Natural killer cell (primary cell): ENCODE results near the gene KIF19. TPM values are rescaled to one million over a fixed set of nuclear protein-coding genes. Genes with fewer than 3 reads are reported as not detected.

Source experiments
- ATAC-seq, 3 donors: fragments of 150-1000 bp in 2 of 3; fragments of 200-7000 bp in 1 of 3; cut with Tn5 transposase; 1 replicate in 1 of 3; 2 replicates in 2 of 3; pipeline ENCODE4 v1.10.0; 2021; ENCODE audit warnings: mild to moderate bottlenecking in 2 of 3, moderate library complexity in 2 of 3
- DNase-seq, 2 donors: peaks; one replicate each; pipeline versions ENCODE4 v3.0.0 to v3.0.0-alpha.2; 2013 to 2021; ENCODE audit warnings: mixed read lengths in 1 of 2
- H3K27ac ChIP-seq: one replicate; pipeline ENCODE4 v1.5.1; 2013; ENCODE audit warnings: mild to moderate bottlenecking, low read length
- H3K27me3 ChIP-seq: one replicate; pipeline ENCODE4 v1.6.1; 2013; ENCODE audit warnings: low read length; ENCODE audit not compliant: control insufficient read depth, insufficient read depth
- H3K36me3 ChIP-seq: one replicate; pipeline ENCODE4 v1.6.1; 2013; ENCODE audit warnings: low read length; ENCODE audit not compliant: control insufficient read depth, insufficient read depth
- H3K4me1 ChIP-seq: one replicate; pipeline ENCODE4 v1.6.1; 2013; ENCODE audit warnings: low read length; ENCODE audit not compliant: control insufficient read depth, insufficient read depth
- H3K4me3 ChIP-seq: one replicate; pipeline ENCODE4 v1.5.1; 2013; ENCODE audit warnings: low read length
- H3K9me3 ChIP-seq: one replicate; pipeline ENCODE4 v1.6.1; 2013; ENCODE audit warnings: low read length; ENCODE audit not compliant: control insufficient read depth, insufficient read depth
- H3K27ac Mint-ChIP-seq, 2 donors: one replicate each; pipeline ENCODE4 v1.8.0; 2022; ENCODE audit warnings: mild to moderate bottlenecking in 2 of 2, mixed read lengths in 2 of 2, moderate library complexity in 1 of 2
- H3K27me3 Mint-ChIP-seq, 2 donors: one replicate each; pipeline ENCODE4 v1.8.0; 2022; ENCODE audit warnings: low read depth in 2 of 2, mixed read lengths in 2 of 2
- H3K36me3 Mint-ChIP-seq: one replicate; pipeline ENCODE4 v1.8.0; 2022; ENCODE audit warnings: mixed read lengths
- H3K4me1 Mint-ChIP-seq, 2 donors: one replicate each; pipeline ENCODE4 v1.8.0; 2022; ENCODE audit warnings: mixed read lengths in 2 of 2
- H3K4me3 Mint-ChIP-seq: one replicate; pipeline ENCODE4 v1.8.0; 2022; ENCODE audit warnings: mild to moderate bottlenecking, moderate library complexity, mixed read lengths
- H3K9me3 Mint-ChIP-seq, 2 donors: one replicate each; pipeline ENCODE4 v1.8.0; 2022; ENCODE audit warnings: mixed read lengths in 2 of 2
- WGBS: methylation state at CpG from one replicate; pipeline ENCODE4 v1.1.7; 2013; ENCODE audit warnings: missing lambda C conversion rate; ENCODE audit not compliant: insufficient coverage; 5-methylcytosine and 5-hydroxymethylcytosine counted together
- intact Hi-C: fragments of 100-400 bp; cut with micrococcal nuclease; formaldehyde crosslinking; loops from one replicate; pipeline ENCODE4 v1.14.2; 2022
- total RNA-seq, 4 donors: library from RNA; stranded (reverse); fragments of 120-200 nt in 1 of 4; gene quantifications; one replicate each; pipeline versions ENCODE4 v1.2.3 to v1.2.4, GENCODE V29; 2013 to 2022
- TF ChIP-seq, protein P1 (sequence below): fragments of 200-600 bp; IDR thresholded peaks from one replicate; pipeline ENCODE4 v1.8.0; 2022; ENCODE audit warnings: antibody characterized with exemption

The KIF19 gene
- total RNA-seq, 3 donors from 2014 or later (not counting 1 experiment from before 2014, with no cell fraction given) = 1.7 to 7.1 (median 6.1) TPM

DNA sequence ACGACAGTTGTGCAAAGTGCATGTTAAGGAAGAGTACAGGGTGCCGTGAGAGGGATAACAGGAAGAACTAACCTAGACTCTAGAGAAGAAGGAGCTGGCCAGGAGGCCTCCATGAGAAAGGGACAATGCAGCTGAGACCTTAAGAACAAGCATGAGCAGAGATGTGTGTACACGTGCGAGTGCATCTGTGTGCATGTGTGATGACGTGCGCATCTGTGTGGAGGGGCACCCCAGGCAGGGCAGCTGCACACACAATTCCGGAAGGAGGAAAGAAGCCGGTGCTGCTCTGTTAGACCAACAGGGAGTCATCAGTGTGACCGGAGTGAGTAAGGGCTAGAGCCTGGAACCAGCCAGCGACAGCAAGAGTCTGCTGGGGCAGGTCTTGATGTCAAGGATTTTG, 7.6 kb upstream of the KIF19 start:
- Histone ChIP-seq H3K36me3 (no peaks in the 10 kb centered on the region), H3K4me3 (no peak overlapping the region), H3K27ac (no peak overlapping the region), H3K9me3 (no peaks in the 10 kb centered on the region), H3K27me3 (no peaks in the 10 kb centered on the region), H3K4me1 (no peaks in the 10 kb centered on the region)
- ATAC-seq = no peak
- intact Hi-C loops = no loop called here
- no peak for DNase-seq
- no peak overlapping the region for H3K27ac Mint-ChIP-seq
- peaks cover 0 to 11% of the 10 kb centered on the region in 2 donors for H3K27me3 Mint-ChIP-seq
- TF ChIP-seq, protein P1, sequence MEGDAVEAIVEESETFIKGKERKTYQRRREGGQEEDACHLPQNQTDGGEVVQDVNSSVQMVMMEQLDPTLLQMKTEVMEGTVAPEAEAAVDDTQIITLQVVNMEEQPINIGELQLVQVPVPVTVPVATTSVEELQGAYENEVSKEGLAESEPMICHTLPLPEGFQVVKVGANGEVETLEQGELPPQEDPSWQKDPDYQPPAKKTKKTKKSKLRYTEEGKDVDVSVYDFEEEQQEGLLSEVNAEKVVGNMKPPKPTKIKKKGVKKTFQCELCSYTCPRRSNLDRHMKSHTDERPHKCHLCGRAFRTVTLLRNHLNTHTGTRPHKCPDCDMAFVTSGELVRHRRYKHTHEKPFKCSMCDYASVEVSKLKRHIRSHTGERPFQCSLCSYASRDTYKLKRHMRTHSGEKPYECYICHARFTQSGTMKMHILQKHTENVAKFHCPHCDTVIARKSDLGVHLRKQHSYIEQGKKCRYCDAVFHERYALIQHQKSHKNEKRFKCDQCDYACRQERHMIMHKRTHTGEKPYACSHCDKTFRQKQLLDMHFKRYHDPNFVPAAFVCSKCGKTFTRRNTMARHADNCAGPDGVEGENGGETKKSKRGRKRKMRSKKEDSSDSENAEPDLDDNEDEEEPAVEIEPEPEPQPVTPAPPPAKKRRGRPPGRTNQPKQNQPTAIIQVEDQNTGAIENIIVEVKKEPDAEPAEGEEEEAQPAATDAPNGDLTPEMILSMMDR = no peak
- no peaks in the 10 kb centered on the region for H3K9me3 Mint-ChIP-seq
- H3K4me1 Mint-ChIP-seq = no peaks in the 10 kb centered on the region
- 94% methylated on average over 10 of the region's 10 CpGs for WGBS
- no peak overlapping the region for H3K4me3 Mint-ChIP-seq
- no peaks in the 10 kb centered on the region for H3K36me3 Mint-ChIP-seq

DNA sequence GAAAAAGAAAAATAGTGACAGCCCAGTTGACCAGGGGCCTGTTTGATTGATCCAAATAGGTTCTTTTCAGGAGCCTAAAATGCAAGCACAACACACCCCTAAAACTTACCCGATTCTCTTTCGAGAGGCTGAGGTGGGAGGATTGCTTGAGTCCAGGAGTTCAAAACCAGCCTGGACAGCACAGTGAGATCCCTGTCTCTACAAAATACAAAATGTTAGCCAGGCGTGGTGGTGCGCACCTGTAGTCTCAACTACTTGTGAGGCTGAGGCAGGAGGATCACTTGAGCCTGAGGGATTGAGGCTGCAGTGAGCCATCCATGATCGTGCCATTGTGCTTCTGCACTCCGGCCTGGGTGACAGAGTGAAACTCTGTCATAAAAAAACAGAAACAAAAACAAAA, 1.5 kb upstream of the KIF19 start:
- DNase-seq (no peak), ATAC-seq (no peak)
- H3K36me3 ChIP-seq = no peaks in the 10 kb centered on the region
- no peaks in the 10 kb centered on the region for H3K9me3 ChIP-seq
- H3K27ac Mint-ChIP-seq = no peak overlapping the region
- H3K27me3 ChIP-seq = peaks cover 15% of the 10 kb centered on the region
- no peaks in the 10 kb centered on the region for H3K9me3 Mint-ChIP-seq
- peaks cover 11 to 18% of the 10 kb centered on the region in 2 donors for H3K4me1 Mint-ChIP-seq
- no peak overlapping the region for H3K4me3 ChIP-seq
- TF ChIP-seq, protein P1 = no peak
- H3K4me3 Mint-ChIP-seq = peak overlapping the region; percentile 28
- H3K27ac ChIP-seq = no peak overlapping the region
- intact Hi-C loops = no loop called here
- WGBS = 88% methylated on average over 4 of the region's 6 CpGs
- H3K27me3 Mint-ChIP-seq = peaks cover 0 to 15% of the 10 kb centered on the region in 2 donors
- no peaks in the 10 kb centered on the region for H3K36me3 Mint-ChIP-seq
- H3K4me1 ChIP-seq = peaks cover 28% of the 10 kb centered on the region

DNA sequence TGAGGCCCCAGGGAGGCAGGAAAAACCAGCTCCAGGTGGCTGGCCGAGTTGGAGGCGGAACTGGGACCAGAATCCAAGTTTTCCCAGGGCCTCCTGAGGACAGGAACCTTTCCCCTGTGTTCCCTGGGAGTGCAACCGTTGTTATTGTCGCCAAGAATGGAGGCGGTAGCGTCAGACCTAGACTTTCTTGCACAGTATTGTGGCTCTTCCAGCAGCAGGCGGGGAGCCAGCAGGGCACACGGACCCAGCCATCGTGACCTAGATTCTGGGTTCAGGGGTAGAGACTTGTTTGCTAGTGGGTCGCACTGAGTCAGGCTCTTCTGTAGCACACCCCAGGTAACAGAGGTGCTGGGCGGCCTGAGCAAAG, 667 bp upstream of the KIF19 start:
- Mint-ChIP-seq H3K4me1 (peaks cover 14 to 22% of the 10 kb centered on the region in 2 donors), H3K27me3 (peaks cover 0 to 15% of the 10 kb centered on the region in 2 donors), H3K27ac (no peak overlapping the region), H3K4me3 (peak overlapping the region; percentile 68), H3K36me3 (no peaks in the 10 kb centered on the region), H3K9me3 (no peaks in the 10 kb centered on the region)
- no peaks in the 10 kb centered on the region for H3K36me3 ChIP-seq
- H3K27me3 ChIP-seq = peaks cover 15% of the 10 kb centered on the region
- intact Hi-C loops = no loop called here
- H3K4me1 ChIP-seq = peaks cover 34% of the 10 kb centered on the region
- WGBS = 39% methylated on average over 11 of the region's 11 CpGs
- peak; percentile 13 to 23 (median 15) for ATAC-seq
- DNase-seq = peak in 1 of 2 donors; percentile 33
- no peak overlapping the region for H3K27ac ChIP-seq
- H3K9me3 ChIP-seq = no peaks in the 10 kb centered on the region
- H3K4me3 ChIP-seq = no peak overlapping the region
- TF ChIP-seq, protein P1 = no peak

DNA sequence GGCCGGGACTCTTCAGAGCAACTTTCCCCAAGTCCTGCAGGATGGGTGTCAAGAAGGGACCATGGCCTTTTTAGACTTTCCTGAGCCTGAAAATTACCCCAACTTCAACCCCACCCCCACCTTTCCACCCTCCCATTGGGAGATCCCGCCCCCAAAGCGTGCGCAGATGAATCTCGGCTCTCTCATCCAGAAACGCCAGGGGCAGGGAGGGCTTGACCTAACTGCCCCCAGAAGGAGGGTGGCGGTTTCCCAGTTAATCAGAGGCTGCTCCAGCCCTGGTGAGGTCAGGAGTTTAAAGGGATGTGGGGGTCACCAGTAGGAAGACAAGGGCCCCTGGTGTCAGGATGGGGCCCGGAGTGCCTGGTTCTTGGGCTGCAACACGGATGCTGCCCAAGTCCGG, 480 bp downstream of the KIF19 start:
- H3K9me3 Mint-ChIP-seq = no peaks in the 10 kb centered on the region
- peak overlapping the region in 1 of 2 donors; percentile 53 for H3K27ac Mint-ChIP-seq
- Histone ChIP-seq H3K27ac (no peak overlapping the region), H3K9me3 (no peaks in the 10 kb centered on the region), H3K4me3 (peak overlapping the region; percentile 19), H3K4me1 (peaks cover 34% of the 10 kb centered on the region), H3K36me3 (no peaks in the 10 kb centered on the region), H3K27me3 (peaks cover 15% of the 10 kb centered on the region)
- H3K4me3 Mint-ChIP-seq = peak overlapping the region; percentile 64
- 40% methylated on average over 10 of the region's 10 CpGs for WGBS
- TF ChIP-seq, protein P1 = no peak
- H3K4me1 Mint-ChIP-seq = peaks cover 14 to 25% of the 10 kb centered on the region in 2 donors
- no peaks in the 10 kb centered on the region for H3K36me3 Mint-ChIP-seq
- intact Hi-C loops = no loop called here
- no peak for ATAC-seq
- DNase-seq = no peak
- H3K27me3 Mint-ChIP-seq = peaks cover 0 to 15% of the 10 kb centered on the region in 2 donors
